ENCODE results near the gene CPSF4L. TPM values are rescaled to one million over a fixed set of nuclear protein-coding genes. Genes with fewer than 3 reads are reported as not detected.
A peak's percentile ranks its signal among the peaks of the same experiment; 100 is the strongest.

Gene CPSF4L
- total RNA-seq, 1 experiment from 2014 or later: not detected

DNA sequence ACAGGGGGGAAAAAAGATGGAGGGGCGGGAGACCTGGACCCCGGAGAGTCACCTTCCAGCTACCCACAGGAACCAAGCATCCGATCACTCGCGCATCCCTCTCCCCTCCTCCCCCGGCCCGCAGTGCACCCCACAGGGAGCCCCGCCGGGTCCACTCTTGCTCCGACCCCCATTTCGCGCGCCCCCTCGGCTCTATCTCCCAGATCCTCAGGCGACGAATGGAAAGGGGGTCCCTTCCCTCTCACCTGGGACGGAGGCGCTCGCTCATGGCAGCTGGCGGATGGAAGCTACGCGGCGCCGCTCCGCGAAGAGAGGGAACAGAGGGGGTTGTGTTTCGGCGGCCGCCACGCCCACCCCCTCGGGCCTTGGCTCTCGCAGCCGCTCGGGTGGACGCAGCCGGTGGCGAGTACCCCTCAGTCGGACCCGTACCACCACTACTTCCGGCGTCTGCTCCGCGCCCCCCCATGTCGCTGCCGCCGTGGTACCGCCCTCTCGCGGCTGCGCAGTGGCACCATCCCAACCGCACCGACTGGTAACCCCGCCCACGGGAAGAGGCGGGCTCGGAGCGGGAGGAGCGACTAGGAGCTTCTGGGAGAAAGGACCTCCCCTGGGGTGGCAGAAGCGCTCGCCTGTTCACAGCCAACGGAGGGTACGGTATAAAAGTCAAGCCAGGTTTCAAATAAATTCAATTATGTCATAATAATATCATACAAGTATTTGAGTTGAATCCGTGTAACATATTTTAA lies 29.7 kb downstream of the CPSF4L start (continued):
- TF ChIP-seq, protein P1, sequence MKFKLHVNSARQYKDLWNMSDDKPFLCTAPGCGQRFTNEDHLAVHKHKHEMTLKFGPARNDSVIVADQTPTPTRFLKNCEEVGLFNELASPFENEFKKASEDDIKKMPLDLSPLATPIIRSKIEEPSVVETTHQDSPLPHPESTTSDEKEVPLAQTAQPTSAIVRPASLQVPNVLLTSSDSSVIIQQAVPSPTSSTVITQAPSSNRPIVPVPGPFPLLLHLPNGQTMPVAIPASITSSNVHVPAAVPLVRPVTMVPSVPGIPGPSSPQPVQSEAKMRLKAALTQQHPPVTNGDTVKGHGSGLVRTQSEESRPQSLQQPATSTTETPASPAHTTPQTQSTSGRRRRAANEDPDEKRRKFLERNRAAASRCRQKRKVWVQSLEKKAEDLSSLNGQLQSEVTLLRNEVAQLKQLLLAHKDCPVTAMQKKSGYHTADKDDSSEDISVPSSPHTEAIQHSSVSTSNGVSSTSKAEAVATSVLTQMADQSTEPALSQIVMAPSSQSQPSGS (CRISPR knock-in tag; IDR thresholded peaks at IDR 0.05; ENCODE audit: borderline replicate concordance, low read depth): no peak
- TF ChIP-seq FOXK1 (CRISPR knock-in tag; IDR thresholded peaks at IDR 0.05) (peak; percentile 82), GABPB1 (CRISPR knock-in tag; IDR thresholded peaks at IDR 0.05) (peak; percentile 60), TEAD1 (CRISPR knock-in tag; IDR thresholded peaks at IDR 0.05) (no peak), SOX15 (CRISPR knock-in tag; IDR thresholded peaks at IDR 0.05) (no peak), ZBTB21 (CRISPR knock-in tag; IDR thresholded peaks at IDR 0.05; ENCODE audit: borderline replicate concordance) (0 out of 2 replicates have a peak, but pooled peaks have one; percentile 34)
- TF ChIP-seq, protein P2, sequence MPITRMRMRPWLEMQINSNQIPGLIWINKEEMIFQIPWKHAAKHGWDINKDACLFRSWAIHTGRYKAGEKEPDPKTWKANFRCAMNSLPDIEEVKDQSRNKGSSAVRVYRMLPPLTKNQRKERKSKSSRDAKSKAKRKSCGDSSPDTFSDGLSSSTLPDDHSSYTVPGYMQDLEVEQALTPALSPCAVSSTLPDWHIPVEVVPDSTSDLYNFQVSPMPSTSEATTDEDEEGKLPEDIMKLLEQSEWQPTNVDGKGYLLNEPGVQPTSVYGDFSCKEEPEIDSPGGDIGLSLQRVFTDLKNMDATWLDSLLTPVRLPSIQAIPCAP (CRISPR knock-in tag; IDR thresholded peaks at IDR 0.05): peak; percentile 58; the same call in 1 of the 2 replicates

DNA sequence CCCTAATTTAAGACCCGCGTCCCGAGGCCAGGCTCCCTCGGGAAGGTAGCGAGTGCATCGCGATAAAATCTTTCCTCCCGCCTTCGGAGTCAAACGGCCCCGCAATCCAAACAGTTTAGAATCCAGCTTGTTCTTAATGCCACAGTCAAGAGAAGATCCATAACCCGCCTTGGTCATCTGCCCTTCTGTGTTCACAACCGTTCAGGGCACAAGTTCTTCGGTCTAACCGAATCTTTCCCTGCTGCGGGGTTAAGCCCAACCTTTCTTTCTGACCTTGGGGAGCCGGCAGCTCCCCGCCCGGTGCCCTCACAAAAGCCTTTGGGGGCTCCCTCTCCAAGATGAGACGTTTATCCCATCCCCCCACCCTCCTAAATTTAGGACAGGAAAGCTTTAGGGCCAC lies 30.3 kb downstream of the CPSF4L start:
- TF ChIP-seq NFYB (CRISPR knock-in tag; conservative IDR thresholded peaks at IDR 0.05; ENCODE audit: low read depth): no peak
- Mint-ChIP-seq H3K27ac (peak overlapping the region; percentile 93), H3K4me3 (peak overlapping the region; percentile 97), H3K36me3 (peaks cover 16% of the 10 kb centered on the region), H3K27me3 (ENCODE audit: low read depth) (no peaks in the 10 kb centered on the region), H3K4me1 (peaks cover 53% of the 10 kb centered on the region), H3K9me3 (no peaks in the 10 kb centered on the region)
- ChIA-PET CTCF (interaction anchor here (1.1 to 2.8 kb wide), 10 partner anchors 8 to 968 kb away, joined by 3 to 18 read pairs (median 5); no protein-coding TSS in a partner anchor), POLR2A (interaction anchor here (0.6 to 0.9 kb wide), 3 partner anchors 24 to 80 kb away, joined by 3 to 5 read pairs (median 4); no protein-coding TSS in a partner anchor)
- no peak for DNase-seq (ENCODE audit: low spot score)
- ATAC-seq: no peak

DNA sequence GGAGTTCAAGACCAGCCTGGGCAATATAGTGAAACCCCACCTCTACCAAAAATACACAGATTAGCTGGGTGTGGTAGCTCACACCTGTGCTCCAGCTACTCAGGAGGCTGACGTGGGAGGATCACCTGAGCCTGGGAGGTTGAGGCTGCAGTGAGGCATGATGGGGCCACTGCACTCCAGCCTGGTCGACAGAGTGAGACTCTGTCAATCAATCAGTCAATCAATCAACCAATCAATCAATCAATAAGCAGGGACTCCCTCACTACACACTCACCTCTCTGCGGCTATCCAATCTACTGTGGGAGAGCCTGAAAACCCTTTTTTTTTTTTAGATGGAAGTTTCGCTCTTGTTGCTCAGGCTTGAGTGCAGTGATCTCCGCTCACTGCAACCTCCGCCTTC lies 31.6 kb downstream of the CPSF4L start:
- CTCF ChIA-PET: interaction anchor here (0.8 to 1.4 kb wide), 2 partner anchors 33 to 140 kb away, joined by 5 to 6 read pairs; no protein-coding TSS in a partner anchor
- TF ChIP-seq, protein P3, sequence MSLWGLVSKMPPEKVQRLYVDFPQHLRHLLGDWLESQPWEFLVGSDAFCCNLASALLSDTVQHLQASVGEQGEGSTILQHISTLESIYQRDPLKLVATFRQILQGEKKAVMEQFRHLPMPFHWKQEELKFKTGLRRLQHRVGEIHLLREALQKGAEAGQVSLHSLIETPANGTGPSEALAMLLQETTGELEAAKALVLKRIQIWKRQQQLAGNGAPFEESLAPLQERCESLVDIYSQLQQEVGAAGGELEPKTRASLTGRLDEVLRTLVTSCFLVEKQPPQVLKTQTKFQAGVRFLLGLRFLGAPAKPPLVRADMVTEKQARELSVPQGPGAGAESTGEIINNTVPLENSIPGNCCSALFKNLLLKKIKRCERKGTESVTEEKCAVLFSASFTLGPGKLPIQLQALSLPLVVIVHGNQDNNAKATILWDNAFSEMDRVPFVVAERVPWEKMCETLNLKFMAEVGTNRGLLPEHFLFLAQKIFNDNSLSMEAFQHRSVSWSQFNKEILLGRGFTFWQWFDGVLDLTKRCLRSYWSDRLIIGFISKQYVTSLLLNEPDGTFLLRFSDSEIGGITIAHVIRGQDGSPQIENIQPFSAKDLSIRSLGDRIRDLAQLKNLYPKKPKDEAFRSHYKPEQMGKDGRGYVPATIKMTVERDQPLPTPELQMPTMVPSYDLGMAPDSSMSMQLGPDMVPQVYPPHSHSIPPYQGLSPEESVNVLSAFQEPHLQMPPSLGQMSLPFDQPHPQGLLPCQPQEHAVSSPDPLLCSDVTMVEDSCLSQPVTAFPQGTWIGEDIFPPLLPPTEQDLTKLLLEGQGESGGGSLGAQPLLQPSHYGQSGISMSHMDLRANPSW (CRISPR knock-in tag; conservative IDR thresholded peaks at IDR 0.05; ENCODE audit: low read depth): no peak
- peak; percentile 80 for TF ChIP-seq ZNF121 (CRISPR knock-in tag; IDR thresholded peaks at IDR 0.05)
- ATAC-seq (no peak), DNase-seq (ENCODE audit: low spot score) (no peak)
- Mint-ChIP-seq H3K9me3 (no peaks in the 10 kb centered on the region), H3K4me1 (peaks cover 61% of the 10 kb centered on the region), H3K36me3 (peaks cover 8% of the 10 kb centered on the region), H3K27ac (no peak overlapping the region; the same call in 1 of the 2 replicates), H3K27me3 (ENCODE audit: low read depth) (no peaks in the 10 kb centered on the region), H3K4me3 (peak overlapping the region; percentile 97)
- POLR2A ChIA-PET: no interaction called here

DNA sequence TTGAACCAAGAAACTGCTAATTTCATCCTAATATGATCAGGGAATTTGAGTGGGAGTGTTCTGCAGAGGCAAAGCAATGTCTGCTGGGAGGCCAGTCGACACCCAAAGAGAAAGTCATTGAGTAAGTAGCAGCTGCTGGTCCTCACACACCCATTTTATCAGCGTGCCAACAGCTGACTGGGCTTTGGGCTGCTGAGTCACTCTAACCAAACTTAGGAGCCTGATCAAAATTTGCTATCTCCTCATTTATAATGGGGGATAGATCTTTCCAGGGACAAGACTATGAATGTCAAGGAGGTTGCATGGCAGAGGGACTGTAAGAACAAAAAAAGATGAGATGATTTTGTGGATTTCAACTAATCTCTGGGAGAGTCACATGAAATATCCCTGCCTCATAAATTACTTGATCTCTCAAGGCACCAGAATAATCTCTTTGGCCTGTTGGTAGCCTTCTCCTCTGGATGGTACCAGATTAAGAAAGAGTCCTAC lies 32.9 kb downstream of the CPSF4L start:
- DNase-seq (ENCODE audit: low spot score): no peak
- H3K27ac Mint-ChIP-seq: peak overlapping the region; percentile 35
- peaks cover 7% of the 10 kb centered on the region for H3K36me3 Mint-ChIP-seq
- H3K4me1 Mint-ChIP-seq: peaks cover 63% of the 10 kb centered on the region
- ChIA-PET CTCF (interaction anchor here (0.9 to 3.7 kb wide), 4 partner anchors 12 to 243 kb away, joined by 3 to 15 read pairs (median 4); no protein-coding TSS in a partner anchor), POLR2A (no interaction called here)
- no peak overlapping the region; the same call in 1 of the 2 replicates for H3K4me3 Mint-ChIP-seq
- H3K9me3 Mint-ChIP-seq: no peaks in the 10 kb centered on the region
- no peak for ATAC-seq
- H3K27me3 Mint-ChIP-seq (ENCODE audit: low read depth): no peaks in the 10 kb centered on the region
- TF ChIP-seq ZNF138 (CRISPR knock-in tag; conservative IDR thresholded peaks at IDR 0.05) (no peak), CBFB (CRISPR knock-in tag; IDR thresholded peaks at IDR 0.05; ENCODE audit: low read depth) (no peak), SP1 (CRISPR knock-in tag; conservative IDR thresholded peaks at IDR 0.05) (no peak), TP53 (CRISPR knock-in tag; IDR thresholded peaks at IDR 0.05) (no peak), ZNF317 (CRISPR knock-in tag; IDR thresholded peaks at IDR 0.05; ENCODE audit: borderline replicate concordance, low read depth) (no peak), ZNF263 (CRISPR knock-in tag; IDR thresholded peaks at IDR 0.05; ENCODE audit: low read depth) (no peak), NFYB (CRISPR knock-in tag; conservative IDR thresholded peaks at IDR 0.05; ENCODE audit: low read depth) (no peak), EMX1 (CRISPR knock-in tag; IDR thresholded peaks at IDR 0.05) (no peak), ELF4 (CRISPR knock-in tag; IDR thresholded peaks at IDR 0.05; ENCODE audit: low read depth) (no peak)
- TF ChIP-seq, protein P1 (CRISPR knock-in tag; IDR thresholded peaks at IDR 0.05; ENCODE audit: borderline replicate concordance, low read depth): no peak
- TF ChIP-seq, protein P2 (CRISPR knock-in tag; IDR thresholded peaks at IDR 0.05): no peak
- TF ChIP-seq, protein P4, sequence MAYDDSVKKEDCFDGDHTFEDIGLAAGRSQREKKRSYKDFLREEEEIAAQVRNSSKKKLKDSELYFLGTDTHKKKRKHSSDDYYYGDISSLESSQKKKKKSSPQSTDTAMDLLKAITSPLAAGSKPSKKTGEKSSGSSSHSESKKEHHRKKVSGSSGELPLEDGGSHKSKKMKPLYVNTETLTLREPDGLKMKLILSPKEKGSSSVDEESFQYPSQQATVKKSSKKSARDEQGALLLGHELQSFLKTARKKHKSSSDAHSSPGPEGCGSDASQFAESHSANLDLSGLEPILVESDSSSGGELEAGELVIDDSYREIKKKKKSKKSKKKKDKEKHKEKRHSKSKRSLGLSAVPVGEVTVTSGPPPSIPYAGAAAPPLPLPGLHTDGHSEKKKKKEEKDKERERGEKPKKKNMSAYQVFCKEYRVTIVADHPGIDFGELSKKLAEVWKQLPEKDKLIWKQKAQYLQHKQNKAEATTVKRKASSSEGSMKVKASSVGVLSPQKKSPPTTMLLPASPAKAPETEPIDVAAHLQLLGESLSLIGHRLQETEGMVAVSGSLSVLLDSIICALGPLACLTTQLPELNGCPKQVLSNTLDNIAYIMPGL (CRISPR knock-in tag; IDR thresholded peaks at IDR 0.05): no peak

All from WTC11 (cell line).